GM10266 (cell line): ENCODE data around the gene RNF169.

Source experiments
- DNase-seq: peaks from one replicate; pipeline ENCODE4 v3.0.0; 2012; ENCODE audit errors: extremely low spot score
- CTCF ChIP-seq: IDR thresholded peaks from 2 replicates; pipeline ENCODE4 v1.5.1; 2012; ENCODE audit warnings: mild to moderate bottlenecking, low read depth; ENCODE audit not compliant: control insufficient read depth, insufficient read depth; ENCODE audit errors: missing control alignments

Gene RNF169

GRCh38 chr11:74719011-74719410, 29.6 kb upstream of the RNF169 start:
- no peak for DNase-seq
- no peak for TF ChIP-seq CTCF

- no peak for TF ChIP-seq CTCF
- no peak for DNase-seq
Observed at GRCh38 chr11:74720596-74721478, 27.8 kb upstream of the RNF169 start.

GRCh38 chr11:74721479-74721835, 27.2 kb upstream of the RNF169 start:
- no peak for TF ChIP-seq CTCF
- DNase-seq, result no peak

GRCh38 chr11:74723511-74723910, 25.1 kb upstream of the RNF169 start:
- TF ChIP-seq CTCF, result no peak
- DNase-seq, result no peak

GRCh38 chr11:74725701-74726100, 22.9 kb upstream of the RNF169 start:
- no peak for DNase-seq
- TF ChIP-seq CTCF, result no peak

GRCh38 chr11:74726547-74727182, 22.0 kb upstream of the RNF169 start:
- DNase-seq, result peak; percentile 88
- TF ChIP-seq CTCF, result peak; percentile 96

GRCh38 chr11:74729397-74729796, 19.3 kb upstream of the RNF169 start:
- no peak for DNase-seq
- TF ChIP-seq CTCF, result no peak
